Nephron (organoid): ENCODE data around the gene INSYN2A.

Source experiments
- H3K27ac Mint-ChIP-seq, 3 experiments: 2 replicates each; pipeline ENCODE4 v1.8.0; 2020; ENCODE audit warnings: mixed read lengths in 3 of 3, mild to moderate bottlenecking in 2 of 3, moderate library complexity in 1 of 3
- H3K27me3 Mint-ChIP-seq: 2 replicates; pipeline ENCODE4 v1.8.0; 2021; ENCODE audit warnings: low read depth, mild to moderate bottlenecking, moderate library complexity, mixed read lengths
- H3K36me3 Mint-ChIP-seq: 2 replicates; pipeline ENCODE4 v1.8.0; 2020; ENCODE audit warnings: low read depth, mixed read lengths
- H3K4me1 Mint-ChIP-seq: 2 replicates; pipeline ENCODE4 v1.8.0; 2020; ENCODE audit warnings: mixed read lengths
- H3K4me3 Mint-ChIP-seq, 3 experiments: 2 replicates each; pipeline ENCODE4 v1.8.0; 2020; ENCODE audit warnings: mild to moderate bottlenecking in 3 of 3, mixed read lengths in 3 of 3, moderate library complexity in 2 of 3
- H3K9me3 Mint-ChIP-seq: 2 replicates; pipeline ENCODE4 v1.8.0; 2020; ENCODE audit warnings: mixed read lengths
- TF ChIP-seq, protein P1 (sequence below), 3 experiments: fragments of 200-600 bp; sonication (generic); IDR thresholded peaks; one replicate each; pipeline ENCODE4 v1.5.0; 2021; ENCODE audit warnings: antibody characterized with exemption in 3 of 3; ENCODE audit not compliant: unreplicated experiment in 3 of 3

Gene INSYN2A, protein sequence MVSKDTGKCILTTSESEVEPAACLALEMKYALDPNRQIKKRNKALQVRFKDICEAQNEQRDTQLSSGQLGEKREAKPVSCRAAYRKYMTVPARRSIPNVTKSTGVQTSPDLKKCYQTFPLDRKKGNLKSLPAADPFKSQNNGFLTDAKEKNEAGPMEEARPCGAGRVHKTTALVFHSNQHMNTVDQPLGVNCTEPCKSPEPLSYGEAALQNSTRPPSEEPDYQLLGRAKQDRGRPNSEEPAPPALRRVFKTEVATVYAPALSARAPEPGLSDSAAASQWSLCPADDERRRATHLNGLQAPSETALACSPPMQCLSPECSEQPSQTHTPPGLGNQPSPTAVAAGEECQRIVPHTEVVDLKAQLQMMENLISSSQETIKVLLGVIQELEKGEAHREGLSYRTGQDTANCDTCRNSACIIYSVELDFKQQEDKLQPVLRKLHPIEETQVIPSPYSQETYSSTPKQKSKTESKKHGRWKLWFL

DNA sequence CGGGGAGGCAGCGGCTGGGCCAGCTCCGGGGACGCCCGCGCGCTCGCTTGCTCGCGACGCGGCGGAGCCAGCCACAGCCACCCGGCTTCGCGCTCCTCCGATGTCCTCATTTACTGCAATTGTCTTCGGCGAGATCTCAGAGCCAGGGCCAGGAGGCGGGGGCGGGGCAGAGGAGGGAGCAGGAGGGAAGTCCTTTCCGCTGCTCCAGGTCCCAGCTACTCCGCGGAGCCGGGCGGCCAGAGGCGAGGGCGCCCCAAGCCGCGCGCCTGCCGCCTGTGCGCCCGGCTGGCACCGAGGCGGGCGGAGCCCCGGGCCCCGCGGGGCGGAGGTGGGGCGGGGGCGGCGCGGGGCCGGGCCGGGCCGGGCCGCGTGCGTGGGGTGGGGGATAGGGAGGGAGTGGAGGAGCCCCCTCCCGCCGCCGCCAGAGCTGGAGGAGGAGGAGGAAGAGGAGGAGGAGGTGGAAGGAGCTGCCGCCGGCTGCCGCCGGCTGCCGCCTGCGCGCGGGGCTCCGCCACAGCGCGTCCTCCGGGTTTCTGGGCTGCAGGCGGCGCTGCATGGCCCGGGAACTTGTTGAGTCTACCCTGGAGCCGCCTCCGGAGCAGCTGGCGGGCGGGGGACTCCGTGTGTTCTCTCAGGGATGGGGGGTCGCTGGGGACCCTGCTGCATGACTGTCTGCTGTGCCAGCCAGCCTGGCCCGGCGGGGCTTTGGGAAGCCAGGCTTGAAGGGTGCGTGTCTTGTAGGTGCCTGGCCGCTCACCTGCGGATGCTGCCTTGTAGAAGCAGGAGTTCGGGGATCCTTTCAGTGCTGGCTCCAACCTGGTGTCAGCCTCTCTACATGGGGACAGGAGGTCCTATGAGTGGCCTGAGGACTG, at the start of gene INSYN2A:
Gene INSYN2A (minus strand): TSS at position 310 of the 872 bp plus-strand sequence. CDS start 20,196 bp downstream, outside the sequence.
- Mint-ChIP-seq H3K9me3 (no peaks in the 10 kb centered on the region), H3K4me3 (peak within 1 kb of the TSS; percentile 84 to 85 (median 85)), H3K36me3 (peaks cover 3% of the 10 kb centered on the region), H3K4me1 (peaks cover 8% of the 10 kb centered on the region), H3K27ac (no peak within 1 kb of the TSS), H3K27me3 (peaks cover 52% of the 10 kb centered on the region)
- TF ChIP-seq, protein P1, sequence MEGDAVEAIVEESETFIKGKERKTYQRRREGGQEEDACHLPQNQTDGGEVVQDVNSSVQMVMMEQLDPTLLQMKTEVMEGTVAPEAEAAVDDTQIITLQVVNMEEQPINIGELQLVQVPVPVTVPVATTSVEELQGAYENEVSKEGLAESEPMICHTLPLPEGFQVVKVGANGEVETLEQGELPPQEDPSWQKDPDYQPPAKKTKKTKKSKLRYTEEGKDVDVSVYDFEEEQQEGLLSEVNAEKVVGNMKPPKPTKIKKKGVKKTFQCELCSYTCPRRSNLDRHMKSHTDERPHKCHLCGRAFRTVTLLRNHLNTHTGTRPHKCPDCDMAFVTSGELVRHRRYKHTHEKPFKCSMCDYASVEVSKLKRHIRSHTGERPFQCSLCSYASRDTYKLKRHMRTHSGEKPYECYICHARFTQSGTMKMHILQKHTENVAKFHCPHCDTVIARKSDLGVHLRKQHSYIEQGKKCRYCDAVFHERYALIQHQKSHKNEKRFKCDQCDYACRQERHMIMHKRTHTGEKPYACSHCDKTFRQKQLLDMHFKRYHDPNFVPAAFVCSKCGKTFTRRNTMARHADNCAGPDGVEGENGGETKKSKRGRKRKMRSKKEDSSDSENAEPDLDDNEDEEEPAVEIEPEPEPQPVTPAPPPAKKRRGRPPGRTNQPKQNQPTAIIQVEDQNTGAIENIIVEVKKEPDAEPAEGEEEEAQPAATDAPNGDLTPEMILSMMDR (IDR thresholded peaks at IDR 0.05; ENCODE audit: unreplicated experiment in 3 of 3), result peak in 2 of 3 experiments; percentile 21 to 28

DNA sequence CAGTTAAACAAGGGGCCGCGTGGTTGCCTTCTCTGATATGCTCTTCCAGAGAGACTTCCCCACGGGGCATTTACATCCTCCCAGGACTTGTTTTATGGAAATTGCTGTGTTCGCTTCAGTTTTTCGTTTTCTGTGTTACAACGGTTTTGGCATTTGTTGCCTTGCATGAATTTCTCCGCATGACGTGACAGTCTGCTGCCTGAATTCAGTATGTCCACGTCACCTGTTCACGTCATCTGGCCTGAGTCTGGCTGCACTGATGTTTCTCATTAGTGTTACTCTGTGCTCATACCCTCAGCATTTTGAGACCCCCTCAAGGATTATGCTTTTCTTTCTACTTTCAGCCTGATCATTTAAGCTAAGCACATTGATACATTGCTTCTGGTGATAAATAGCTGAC, 49.1 kb upstream of the INSYN2A start:
- peaks cover 22% of the 10 kb centered on the region for H3K36me3 Mint-ChIP-seq
- no peaks in the 10 kb centered on the region for H3K27me3 Mint-ChIP-seq
- TF ChIP-seq, protein P1 (IDR thresholded peaks at IDR 0.05; ENCODE audit: unreplicated experiment in 3 of 3), result no peak

DNA sequence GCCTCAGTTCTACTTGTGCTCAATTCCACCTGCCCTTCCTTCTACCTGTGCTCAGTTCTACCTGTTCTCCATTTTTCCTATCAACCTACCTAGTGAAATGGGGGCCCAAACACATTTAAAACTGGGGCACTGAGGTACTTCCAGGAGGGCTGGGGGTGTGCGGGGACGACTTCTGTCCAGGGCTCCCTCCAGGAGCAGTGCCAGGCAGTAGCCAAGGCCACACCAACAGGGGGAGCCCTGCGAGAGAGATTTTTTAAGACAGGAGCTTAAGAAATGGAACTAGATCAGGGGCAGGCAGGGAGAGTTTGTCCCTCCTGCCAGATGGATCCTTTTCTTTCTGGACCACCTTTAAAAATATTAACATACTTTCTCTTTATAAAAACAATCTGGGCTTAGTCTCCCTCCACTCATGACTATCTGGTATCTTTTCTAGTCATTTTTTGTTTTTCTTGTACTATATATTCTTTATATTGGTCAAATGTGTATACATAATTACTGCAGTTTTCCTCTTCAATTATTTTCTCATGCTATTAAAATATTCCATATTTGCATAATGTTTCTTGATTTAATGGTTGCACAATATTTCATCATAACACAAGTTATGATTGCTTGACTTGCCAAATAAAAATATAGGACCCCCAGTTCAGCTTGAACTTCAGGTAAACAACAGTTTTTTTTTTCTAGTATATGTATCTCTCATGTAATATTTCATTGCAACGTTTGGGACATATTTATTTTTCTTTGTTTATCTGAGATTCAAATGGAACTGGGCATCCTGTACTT, 47.3 kb upstream of the INSYN2A start:
- H3K36me3 Mint-ChIP-seq, result peaks cover 7% of the 10 kb centered on the region
- H3K4me3 Mint-ChIP-seq, result no peak overlapping the region

More for the DNA sequence above, 49.1 kb upstream of the INSYN2A start:
- Mint-ChIP-seq H3K4me1 (peaks cover 11% of the 10 kb centered on the region), H3K4me3 (no peak overlapping the region), H3K9me3 (peaks cover 2% of the 10 kb centered on the region), H3K27ac (no peak overlapping the region)

DNA sequence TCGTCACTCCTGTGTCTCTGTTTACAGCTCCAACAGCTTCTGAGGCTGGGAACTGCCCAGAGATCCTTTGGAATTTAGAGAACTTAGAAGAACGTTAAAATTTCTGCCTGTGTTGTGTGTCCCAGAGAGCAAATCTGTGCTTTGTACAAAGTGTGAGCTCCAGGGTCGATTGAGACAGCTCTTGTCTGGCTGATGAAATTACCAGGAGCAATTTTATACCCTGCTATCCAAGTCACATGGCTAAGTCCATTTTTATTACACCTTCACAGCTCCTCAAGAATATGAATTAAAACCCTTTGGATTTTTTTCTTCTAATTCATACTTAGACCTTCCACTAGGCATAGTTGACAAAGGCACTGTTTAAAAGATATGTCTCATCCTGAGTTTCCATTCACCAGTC, 46.5 kb upstream of the INSYN2A start:
- no peaks in the 10 kb centered on the region for H3K9me3 Mint-ChIP-seq
- peaks cover 11% of the 10 kb centered on the region for H3K4me1 Mint-ChIP-seq
- TF ChIP-seq, protein P1 (IDR thresholded peaks at IDR 0.05; ENCODE audit: unreplicated experiment in 3 of 3), result no peak
- H3K4me3 Mint-ChIP-seq, result no peak overlapping the region
- no peak overlapping the region for H3K27ac Mint-ChIP-seq
- no peaks in the 10 kb centered on the region for H3K27me3 Mint-ChIP-seq
- H3K36me3 Mint-ChIP-seq, result no peaks in the 10 kb centered on the region

More for the DNA sequence above, 47.3 kb upstream of the INSYN2A start:
- no peaks in the 10 kb centered on the region for H3K9me3 Mint-ChIP-seq
- no peaks in the 10 kb centered on the region for H3K27me3 Mint-ChIP-seq
- H3K27ac Mint-ChIP-seq, result no peak overlapping the region
- TF ChIP-seq, protein P1 (IDR thresholded peaks at IDR 0.05; ENCODE audit: unreplicated experiment in 3 of 3), result peak; percentile 28 to 50 (median 36)
- H3K4me1 Mint-ChIP-seq, result peaks cover 11% of the 10 kb centered on the region

DNA sequence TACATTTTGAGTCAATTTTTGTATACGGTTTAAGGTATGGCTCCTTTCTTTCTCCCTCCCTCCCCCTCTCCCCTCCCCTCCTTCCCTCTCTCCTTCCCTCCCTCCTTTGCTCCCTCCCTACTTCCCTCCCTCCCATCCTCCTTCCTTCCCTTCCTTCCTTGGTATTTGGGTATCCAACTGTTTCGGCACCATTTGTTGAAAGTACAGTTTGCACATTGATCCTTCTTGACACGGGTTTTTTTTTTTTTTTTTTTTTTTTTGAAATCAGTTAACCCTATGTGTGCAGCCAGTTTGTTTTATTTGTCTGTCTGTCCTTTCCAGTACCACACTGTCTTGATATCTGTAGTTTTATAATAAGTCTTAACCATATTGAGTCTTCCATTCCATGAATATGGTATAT, 39.9 kb upstream of the INSYN2A start:
- no peak overlapping the region for H3K4me3 Mint-ChIP-seq
- H3K27ac Mint-ChIP-seq, result no peak overlapping the region
- no peaks in the 10 kb centered on the region for H3K4me1 Mint-ChIP-seq
- H3K27me3 Mint-ChIP-seq, result no peaks in the 10 kb centered on the region
- no peaks in the 10 kb centered on the region for H3K9me3 Mint-ChIP-seq
- no peaks in the 10 kb centered on the region for H3K36me3 Mint-ChIP-seq
- TF ChIP-seq, protein P1 (IDR thresholded peaks at IDR 0.05; ENCODE audit: unreplicated experiment in 3 of 3), result no peak
